HG03575 (cell line): ENCODE measurements around the gene FBXO15.

Experiments used
- ATAC-seq: cut with Tn5 transposase; IDR thresholded peaks from one replicate; pipeline ENCODE4 v1.9.1; 2021; ENCODE audit not compliant: unreplicated experiment, insufficient number of reproducible peaks, low FRiP score; ENCODE audit errors: extremely low read depth

FBXO15 gene

DNA sequence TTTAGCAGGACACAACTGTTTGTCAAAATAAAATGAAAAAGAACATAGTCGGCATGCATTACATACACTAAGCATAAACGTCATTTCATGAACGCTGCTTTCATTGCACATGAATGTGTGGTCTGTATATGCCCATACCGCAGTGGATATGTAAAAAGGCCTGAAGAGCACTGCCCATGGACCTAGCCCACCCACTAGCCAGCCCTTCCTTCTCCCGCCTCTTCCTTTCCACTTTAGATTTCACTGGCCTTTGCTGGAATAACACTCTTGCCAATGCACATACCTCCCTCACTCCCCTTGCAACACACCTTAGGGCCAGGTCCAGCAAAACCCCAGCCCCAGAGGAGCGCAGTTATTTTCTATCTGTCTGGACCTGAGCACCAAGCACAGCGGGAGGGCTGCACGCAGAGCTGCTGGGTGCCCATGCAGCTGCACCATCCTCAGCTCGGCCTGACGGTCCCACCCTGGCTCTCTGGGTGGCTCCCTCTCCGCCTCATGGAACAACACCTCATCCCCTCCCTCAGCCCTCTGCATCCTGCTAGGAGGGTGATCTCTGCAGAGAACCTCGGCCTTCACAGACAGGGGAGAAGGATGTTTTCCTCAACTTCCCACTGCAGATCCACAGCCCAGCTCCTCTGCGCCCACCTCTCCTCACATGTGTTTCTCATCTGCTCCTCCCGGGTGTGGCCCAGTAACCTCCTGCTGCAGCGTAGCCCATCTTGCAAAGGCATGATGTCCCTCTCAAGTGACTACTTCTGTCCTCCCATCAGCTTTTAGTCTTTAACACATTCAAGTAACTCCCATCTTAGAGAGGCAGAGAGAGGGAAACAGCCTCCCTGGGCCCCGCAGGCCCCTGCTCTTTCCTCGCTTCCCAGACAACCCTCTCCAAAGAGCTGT lies 72.7 kb downstream of the FBXO15 start:
- ATAC-seq: no peak

DNA sequence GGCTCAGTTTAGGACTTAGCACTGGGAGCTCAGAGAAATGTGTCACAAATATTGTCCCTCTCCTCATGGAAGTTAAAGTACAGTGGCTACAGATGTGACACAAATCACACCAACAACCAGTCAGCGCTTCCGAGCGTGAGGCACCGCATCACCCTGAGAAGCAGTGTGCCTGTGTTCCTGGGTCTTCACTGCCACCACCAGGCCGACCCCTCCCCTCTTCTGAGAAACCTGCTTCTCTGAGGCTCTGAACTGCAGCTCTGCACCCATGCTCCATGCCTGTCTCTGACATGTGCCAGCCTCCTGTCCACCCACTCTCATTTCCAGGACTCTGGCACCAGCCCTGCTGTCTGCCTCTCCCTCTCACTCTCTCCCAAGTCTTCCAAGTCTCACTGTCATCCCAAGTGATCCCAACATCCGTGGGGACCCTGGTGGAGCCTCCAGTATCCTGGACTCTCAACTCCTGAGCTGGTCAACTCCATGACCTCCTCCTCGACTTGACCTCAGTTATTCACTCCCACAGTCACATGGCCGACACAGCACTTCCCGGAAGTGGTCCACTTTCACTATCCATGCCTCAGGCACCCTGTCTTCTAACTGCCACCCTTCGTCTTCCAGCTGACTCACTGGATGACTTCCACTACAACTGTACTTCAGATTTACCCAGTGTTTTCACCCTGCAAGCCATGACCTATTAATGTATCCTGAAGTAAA lies 73.5 kb downstream of the FBXO15 start:
- ATAC-seq: no peak

DNA sequence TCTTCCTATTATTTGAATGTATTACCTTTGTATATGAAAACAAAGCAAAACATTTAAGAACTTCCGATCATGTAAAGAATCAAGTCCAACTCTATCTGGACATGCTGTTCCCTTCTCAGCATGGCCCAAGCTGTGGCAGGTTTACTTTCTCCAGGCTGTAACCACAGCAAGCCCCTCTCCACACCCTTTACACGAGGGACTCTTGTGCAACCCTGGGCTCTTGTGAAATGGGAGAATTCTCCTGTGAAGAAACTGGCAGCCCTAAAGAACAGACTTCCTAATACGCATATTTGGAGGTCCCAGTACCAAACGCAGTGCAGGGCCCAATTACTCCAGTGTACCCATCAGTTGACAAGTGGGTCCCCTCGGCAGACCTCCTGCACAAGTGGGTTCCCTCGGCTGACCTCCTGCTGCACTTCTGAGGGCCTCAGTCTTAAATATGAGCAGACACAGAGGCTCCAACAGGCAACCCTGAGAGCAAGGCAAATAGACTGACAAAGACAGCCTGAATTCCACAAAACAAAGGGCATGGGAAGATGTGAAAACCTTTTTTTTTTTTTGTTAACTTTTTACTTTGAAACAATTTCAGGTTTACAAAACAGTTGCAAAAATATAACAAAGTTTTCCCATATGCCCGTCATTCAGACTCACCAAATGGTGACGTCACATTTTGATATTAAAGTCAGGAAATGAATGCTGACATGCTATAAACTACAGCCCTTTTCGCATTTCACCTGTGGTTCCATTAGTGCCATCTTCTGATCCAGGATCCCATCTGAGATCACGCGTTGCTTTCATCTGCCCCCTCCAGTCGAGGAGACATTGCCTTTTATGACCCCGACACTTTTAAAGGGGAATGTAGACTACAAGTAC lies 78.2 kb downstream of the FBXO15 start:
- ATAC-seq: no peak

DNA sequence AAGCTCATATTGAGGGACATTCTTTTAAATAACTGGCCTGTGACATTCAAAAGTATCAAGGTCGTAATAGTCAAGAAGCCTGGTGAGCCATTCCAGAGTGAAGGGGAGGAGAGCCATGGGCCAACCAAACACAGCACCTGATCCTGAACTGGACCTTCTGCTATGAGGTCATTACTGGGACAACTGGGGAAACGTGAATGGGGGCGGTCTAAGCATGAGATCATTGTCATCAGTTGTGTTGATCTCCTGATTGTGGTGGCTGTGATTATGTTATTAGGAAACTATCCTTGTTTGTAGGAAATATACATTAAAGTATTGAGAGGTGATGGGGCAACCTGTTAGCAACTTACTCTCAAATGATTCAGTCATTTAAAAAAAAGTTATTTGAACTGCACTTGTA lies 79.3 kb downstream of the FBXO15 start:
- ATAC-seq: no peak

DNA sequence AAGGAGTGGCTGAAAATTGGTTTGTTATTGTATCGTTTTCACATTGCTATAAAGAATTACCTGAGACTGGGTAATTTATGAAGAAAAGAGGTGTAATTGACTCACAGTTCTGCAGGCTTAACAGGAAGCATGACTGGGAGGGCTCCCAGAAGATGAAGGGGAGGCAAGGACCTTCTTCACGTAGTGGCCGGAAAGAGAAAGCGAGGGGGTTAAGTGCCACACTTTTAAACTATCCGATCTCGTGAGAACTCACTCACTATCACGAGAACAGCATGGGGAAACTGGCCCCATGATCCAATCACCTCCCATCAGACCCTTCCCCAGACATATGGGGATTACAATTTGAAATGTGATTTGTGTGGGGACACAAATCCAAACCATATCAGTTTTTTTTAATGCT lies 81.6 kb downstream of the FBXO15 start:
- no peak for ATAC-seq

DNA sequence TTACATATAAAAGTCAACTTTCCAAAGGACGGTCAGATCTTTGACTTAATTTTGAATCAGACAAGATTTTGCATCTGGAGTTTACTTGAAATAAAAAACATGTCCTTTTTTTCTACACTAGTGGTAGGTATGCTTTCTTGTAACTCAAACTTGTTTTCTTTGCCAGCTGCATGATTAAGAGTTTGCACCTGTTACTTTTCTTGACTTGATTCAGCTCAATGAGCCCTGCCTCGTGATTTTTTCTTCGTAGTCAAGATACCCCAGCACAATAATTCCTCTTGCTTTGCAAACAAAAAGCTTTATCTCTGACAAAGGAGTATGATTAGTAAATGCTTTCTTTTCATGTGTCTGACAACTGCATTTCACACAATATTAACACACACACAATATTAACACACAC lies 82.3 kb downstream of the FBXO15 start:
- ATAC-seq: no peak

DNA sequence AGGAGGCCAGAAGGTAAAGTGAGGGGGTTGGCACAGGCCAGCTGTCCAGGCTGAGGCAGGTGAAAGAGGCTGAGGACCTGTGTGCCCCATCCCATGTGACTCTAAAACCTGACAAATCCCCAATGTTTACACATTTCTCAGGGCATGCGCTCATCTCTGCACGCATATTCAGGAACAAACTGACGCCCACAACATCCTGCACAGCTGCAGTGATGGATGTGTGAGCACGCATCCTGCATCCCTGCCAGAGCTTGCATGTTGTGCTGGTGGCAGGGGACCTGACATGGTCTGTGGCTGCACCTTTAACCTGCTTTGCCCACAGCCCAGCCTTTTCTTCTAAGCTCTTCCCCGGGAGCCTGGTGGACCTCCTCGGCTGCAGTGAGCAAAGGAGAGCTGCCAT lies 83.1 kb downstream of the FBXO15 start:
- ATAC-seq: no peak

DNA sequence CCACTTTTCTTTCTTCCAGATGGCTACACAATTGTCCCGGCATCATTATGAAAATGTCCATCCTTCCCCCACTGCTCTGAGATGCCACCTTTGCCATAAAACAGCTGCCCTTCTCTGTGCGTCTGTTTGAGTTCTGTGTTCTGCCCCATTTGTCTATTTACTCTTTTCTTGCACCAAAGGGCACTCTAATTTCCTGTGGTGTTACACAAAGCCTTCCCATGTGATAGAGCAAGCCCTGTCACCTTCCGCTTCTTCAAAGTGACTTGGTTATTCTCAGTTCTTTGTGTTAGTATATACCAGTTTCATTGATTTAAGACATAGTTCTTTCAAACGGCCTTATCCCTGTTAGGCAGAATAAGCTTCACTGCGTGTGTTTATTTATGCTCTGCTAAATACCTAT lies 84.1 kb downstream of the FBXO15 start:
- ATAC-seq: no peak

DNA sequence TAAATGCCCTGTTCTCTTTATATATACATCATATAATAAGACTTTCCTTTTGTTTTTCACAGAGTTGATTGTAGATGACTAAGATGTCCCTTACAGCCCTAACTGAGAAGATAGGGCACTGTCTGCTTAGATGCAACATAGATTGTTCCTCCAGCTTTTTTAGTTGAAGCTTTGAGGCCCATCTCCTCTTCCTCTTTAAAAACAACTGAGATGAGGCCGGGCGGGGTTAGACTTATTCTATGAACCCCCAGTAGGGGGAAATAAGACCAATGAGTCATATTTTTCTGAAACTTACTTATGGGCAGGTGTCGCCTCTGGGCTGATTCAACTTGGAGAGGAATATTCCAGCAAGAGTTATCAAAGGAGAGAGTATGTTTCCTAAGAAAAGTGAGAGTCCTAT lies 84.6 kb downstream of the FBXO15 start:
- ATAC-seq: no peak

DNA sequence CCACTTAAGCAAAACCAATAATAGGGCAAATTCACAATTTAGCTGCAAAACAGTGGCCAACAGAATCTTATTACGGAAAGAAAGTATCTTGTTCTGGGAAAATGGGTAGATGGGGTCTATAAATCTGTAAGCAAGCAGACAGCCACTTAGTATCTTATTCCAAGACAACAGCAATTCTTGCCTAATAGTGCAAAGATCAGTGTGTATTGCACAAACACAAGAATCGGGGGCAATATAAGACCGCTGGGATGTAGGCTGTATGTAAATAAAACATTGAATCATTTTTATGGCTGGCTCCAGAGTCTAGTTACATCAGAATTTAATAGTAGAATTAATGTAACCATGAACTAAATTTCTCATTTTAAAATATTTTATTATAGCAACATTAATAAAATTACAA lies 85.6 kb downstream of the FBXO15 start:
- no peak for ATAC-seq

DNA sequence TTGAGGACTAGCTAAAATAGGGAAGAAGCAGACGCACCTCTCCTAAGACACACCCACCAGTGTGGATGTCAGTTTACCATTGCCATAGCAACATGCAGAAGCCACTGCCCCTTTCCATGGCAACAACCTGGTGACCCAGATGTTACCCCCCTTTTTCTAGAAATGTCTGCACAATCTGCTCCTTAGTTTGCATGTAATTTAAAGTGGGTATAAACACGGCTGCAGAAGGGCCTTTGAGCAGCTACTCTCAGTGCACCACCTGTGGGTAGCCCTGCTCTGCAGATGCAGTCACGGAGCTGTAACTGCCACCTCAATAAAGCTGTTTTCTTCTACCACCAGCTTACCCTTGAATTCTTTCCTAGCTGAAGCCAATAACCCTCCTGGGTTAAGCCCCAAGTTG lies 87.1 kb downstream of the FBXO15 start:
- ATAC-seq: no peak

DNA sequence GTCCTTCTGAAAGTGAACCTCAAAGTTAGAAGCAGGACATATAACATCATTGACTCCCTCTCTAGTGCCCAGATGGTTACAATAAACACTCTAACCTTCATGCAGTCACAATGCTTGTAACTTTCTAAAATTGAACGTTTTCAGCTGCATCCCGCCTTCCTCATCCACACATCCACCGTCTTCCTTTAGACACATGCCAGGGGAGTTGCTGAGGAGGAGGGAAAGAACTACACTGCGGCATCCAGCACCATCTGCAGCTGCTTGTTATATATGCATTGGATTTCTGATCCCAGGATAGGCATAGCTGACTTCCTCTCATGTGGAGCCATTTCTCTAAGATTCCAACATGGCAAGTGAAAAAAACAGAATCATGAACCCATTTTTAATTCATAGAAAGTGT lies 96.8 kb downstream of the FBXO15 start:
- no peak for ATAC-seq

DNA sequence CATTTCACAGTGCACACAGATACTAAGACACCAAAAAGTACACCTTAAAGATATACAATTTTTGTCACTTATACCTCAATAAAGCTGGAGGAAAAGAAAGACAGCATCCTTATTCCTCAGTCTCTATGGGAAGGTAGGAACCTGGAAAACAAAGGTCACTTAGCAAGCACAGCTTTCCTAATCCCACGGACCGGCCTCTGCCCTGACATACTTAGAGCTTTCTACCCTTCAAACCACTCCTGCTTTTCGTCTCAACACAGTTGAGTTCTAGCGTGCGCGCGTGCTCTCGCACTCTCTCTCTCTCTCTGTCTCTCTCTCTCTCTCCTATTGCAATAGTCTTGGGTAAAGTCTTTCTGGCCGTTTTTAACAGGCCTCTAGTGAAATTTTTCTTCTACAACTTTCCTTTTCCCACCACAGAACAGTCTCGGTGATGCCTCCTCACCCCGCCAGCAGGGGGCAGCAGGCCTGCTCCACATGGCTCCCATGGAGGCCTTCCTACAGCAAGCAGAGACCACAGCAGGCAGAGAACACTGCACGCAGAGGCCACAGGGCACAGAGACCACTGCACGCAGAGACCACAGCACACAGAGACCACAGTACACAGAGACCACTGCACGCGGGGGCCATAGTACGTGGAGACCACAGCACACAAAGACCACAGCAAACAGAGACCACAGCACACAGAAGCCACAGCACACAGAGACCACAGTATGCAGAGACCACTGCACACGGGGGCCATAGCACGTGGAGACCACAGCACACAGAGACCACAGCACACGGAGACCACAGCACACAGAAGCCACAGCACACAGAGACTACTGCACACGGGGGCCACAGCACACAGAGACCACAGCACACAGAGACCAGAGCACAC lies 106.9 kb downstream of the FBXO15 start:
- ATAC-seq: no peak

DNA sequence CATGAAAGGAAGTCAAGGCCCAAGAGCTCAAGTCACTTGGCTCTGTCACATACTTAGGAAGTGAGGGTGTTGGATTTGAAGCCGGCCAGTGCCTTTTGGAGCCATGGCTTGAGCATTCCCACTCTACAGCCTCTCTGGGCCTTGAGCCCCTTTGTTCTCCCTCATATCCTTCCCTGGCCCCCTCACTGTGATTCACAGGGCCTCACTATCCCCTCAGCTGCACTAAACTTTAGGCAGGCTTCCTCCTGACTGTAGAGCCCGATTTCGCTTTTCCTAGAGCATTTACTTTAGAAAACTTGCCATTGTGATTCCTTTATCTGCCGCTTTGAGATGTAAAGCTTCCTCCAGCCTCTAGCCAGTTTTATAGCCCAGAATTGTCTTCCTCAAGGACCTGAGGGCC lies 107.6 kb downstream of the FBXO15 start:
- no peak for ATAC-seq

DNA sequence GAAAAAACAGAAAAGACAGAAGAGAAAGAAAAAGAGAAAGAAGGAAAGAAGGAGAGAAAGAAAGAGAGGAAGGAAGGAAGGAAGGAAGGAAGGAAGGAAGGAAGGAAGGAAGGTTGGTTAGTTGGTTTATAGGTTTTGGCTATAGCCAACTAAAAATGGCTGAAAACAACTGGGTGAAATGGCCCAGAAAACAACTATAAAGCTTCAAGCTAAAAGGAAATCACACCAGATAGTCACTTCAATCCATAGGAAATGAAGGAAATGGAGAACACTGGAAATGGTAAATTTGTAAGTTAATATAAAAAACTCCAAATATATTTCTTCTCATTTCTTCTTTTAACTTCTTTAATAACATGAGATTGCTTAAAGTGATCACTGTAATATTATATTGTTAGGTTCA lies 118.5 kb downstream of the FBXO15 start:
- no peak for ATAC-seq
